Stomach (tissue), 9 donors: ENCODE data around the gene CLNS1A. TPM values are rescaled to one million over a fixed set of nuclear protein-coding genes. Genes with fewer than 3 reads are reported as not detected.

ENCODE experiments used
- DNase-seq, 2 donors: peaks; one replicate each; pipeline versions ENCODE4 v3.0.0 to v3.0.0-alpha.2; 2013 to 2019
- H3K27ac ChIP-seq, 5 donors: fragments of 200-600 bp in 4 of 5; sonication (generic) in 4 of 5; one replicate each; pipeline ENCODE4 v1.5.1; 2013 to 2019; ENCODE audit warnings: mild to moderate bottlenecking in 1 of 5, moderate library complexity in 1 of 5
- H3K27me3 ChIP-seq, 3 donors: fragments of 200-600 bp; sonication (generic); one replicate each; pipeline ENCODE4 v1.5.1; 2017 to 2019; ENCODE audit warnings: mixed run types in 1 of 3
- H3K36me3 ChIP-seq, 4 donors: fragments of 200-600 bp; sonication (generic); 1 replicate in 3 of 4; 2 replicates in 1 of 4; pipeline ENCODE4 v1.5.1; 2016 to 2019
- H3K4me1 ChIP-seq, 4 donors: fragments of 200-600 bp; sonication (generic); one replicate each; pipeline ENCODE4 v1.5.1; 2016 to 2019
- H3K4me3 ChIP-seq, 4 donors: fragments of 200-600 bp; sonication (generic) in 3 of 4; one replicate each; pipeline ENCODE4 v1.5.1; 2016 to 2019; ENCODE audit warnings: mild to moderate bottlenecking in 1 of 4
- H3K9me3 ChIP-seq, 4 donors: fragments of 200-600 bp; sonication (generic); one replicate each; pipeline ENCODE4 v1.5.1; 2016 to 2019
- CTCF ChIP-seq, 7 experiments: fragments of 450-650 bp in 4 of 7; fragments of 200-600 bp in 3 of 7; sonication (generic) in 3 of 7; IDR thresholded peaks; one replicate each; pipeline ENCODE4 v1.5.1; 2016 to 2019; ENCODE audit warnings: antibody characterized with exemption in 7 of 7, control low read depth in 2 of 7, mild to moderate bottlenecking in 1 of 7
- EP300 ChIP-seq: sonication (generic); formaldehyde crosslinking; IDR thresholded peaks from one replicate; pipeline ENCODE4 v1.6.1; 2017; ENCODE audit warnings: antibody characterized with exemption
- POLR2A ChIP-seq, 4 donors: fragments of 450-650 bp; IDR thresholded peaks; one replicate each; pipeline ENCODE4 v1.6.1; 2016; ENCODE audit warnings: antibody characterized with exemption in 4 of 4, control low read depth in 2 of 4, mild to moderate bottlenecking in 1 of 4, moderate library complexity in 1 of 4
- POLR2AphosphoS5 ChIP-seq, 3 donors: sonication (generic); formaldehyde crosslinking; IDR thresholded peaks; one replicate each; pipeline ENCODE4 v1.6.1; 2016; ENCODE audit warnings: antibody characterized with exemption in 3 of 3
- WGBS, 5 donors: extraction: QIAGEN DNeasy Blood & Tissue Kit in 3 of 5; methylation state at CpG; one replicate each; pipeline versions ENCODE4 v1.1.5 to v1.1.7; 2013 to 2018; 5-methylcytosine and 5-hydroxymethylcytosine counted together
- intact Hi-C: fragments of 100-400 bp; cut with DNase I; formaldehyde crosslinking; loops from one replicate; pipeline ENCODE4 v1.15.1; 2023; ENCODE audit warnings: low total_unique reads
- polyA plus RNA-seq, 3 donors: library from polyadenylated mRNA; stranded (reverse); fragments of 200-250 nt; gene quantifications; one replicate each; pipeline ENCODE4 v1.2.3, GENCODE V29; 2013
- total RNA-seq, 5 donors: library from RNA; depleted of rRNA; stranded (reverse); fragments of >200 nt; gene quantifications; one replicate each; pipeline versions ENCODE4 v1.1.0 to v1.2.3, GENCODE V29; 2014 to 2016
- donor health status: healthy with polysubstance abuse.
- donor health status: Bipolar disorder and iron deficiency.
- donor health status: healthy.

The CLNS1A gene
- total and polyA plus RNA-seq, 8 donors = 37.8 to 98.6 (median 81.0) TPM

- peak overlapping the region in 3 of 5 donors; percentile 20 to 65 (median 53) for H3K27ac ChIP-seq
- intact Hi-C loops = no loop called here
- H3K36me3 ChIP-seq = peaks cover 6 to 22% (median 19%) of the 10 kb centered on the region in 4 donors
- TF ChIP-seq POLR2AphosphoS5 (IDR thresholded peaks at IDR 0.05) (peak in 1 of 3 donors; percentile 43), POLR2A (IDR thresholded peaks at IDR 0.05) (no peak)
- no peak overlapping the region for H3K4me3 ChIP-seq
- WGBS, 5 donors = 75 to 88% (median 83%) methylated on average over 3 of the region's 3 CpGs
- no peaks in the 10 kb centered on the region for H3K9me3 ChIP-seq
- peaks cover 0 to 17% (median 4%) of the 10 kb centered on the region in 4 donors for H3K4me1 ChIP-seq
- DNase-seq = peak in 1 of 2 donors; percentile 63
- H3K27me3 ChIP-seq = no peaks in the 10 kb centered on the region
Observed at GRCh38 chr11:77602381-77603088, 35.1 kb downstream of the CLNS1A start.

- intact Hi-C loops = no loop called here
- Histone ChIP-seq H3K4me3 (no peak overlapping the region), H3K36me3 (no peaks in the 10 kb centered on the region), H3K9me3 (no peaks in the 10 kb centered on the region), H3K4me1 (peaks cover 0 to 17% (median 4%) of the 10 kb centered on the region in 4 donors), H3K27ac (no peak overlapping the region), H3K27me3 (no peaks in the 10 kb centered on the region)
- DNase-seq = no peak
- WGBS, 5 donors = 89 to 92% (median 90%) methylated on average over 2 of the region's 2 CpGs
- TF ChIP-seq POLR2AphosphoS5 (IDR thresholded peaks at IDR 0.05) = no peak
- no peak for TF ChIP-seq CTCF (IDR thresholded peaks at IDR 0.05)
Observed at GRCh38 chr11:77598195-77598594, 39.4 kb downstream of the CLNS1A start.

- Histone ChIP-seq H3K36me3 (no peaks in the 10 kb centered on the region), H3K27ac (no peak overlapping the region), H3K9me3 (no peaks in the 10 kb centered on the region), H3K4me3 (no peak overlapping the region), H3K4me1 (peaks cover 0 to 10% (median 4%) of the 10 kb centered on the region in 4 donors), H3K27me3 (no peaks in the 10 kb centered on the region)
- intact Hi-C loops = no loop called here
- 95 to 99% (median 98%) methylated on average over 2 of the region's 2 CpGs for WGBS, 5 donors
- no peak for DNase-seq
- TF ChIP-seq CTCF (IDR thresholded peaks at IDR 0.05) (no peak), EP300 (no peak), POLR2AphosphoS5 (IDR thresholded peaks at IDR 0.05) (no peak)
Observed at GRCh38 chr11:77596626-77597025, 41.0 kb downstream of the CLNS1A start.

- no peak for DNase-seq
Observed at GRCh38 chr11:77593883-77594282, 43.7 kb downstream of the CLNS1A start.

More at GRCh38 chr11:77593883-77594282, 43.7 kb downstream of the CLNS1A start:
- H3K4me1 ChIP-seq = peaks cover 1 to 26% (median 24%) of the 10 kb centered on the region in 4 donors
- no peak overlapping the region for H3K27ac ChIP-seq
- intact Hi-C loops = no loop called here
- no peaks in the 10 kb centered on the region for H3K36me3 ChIP-seq
- TF ChIP-seq EP300 (no peak), POLR2A (IDR thresholded peaks at IDR 0.05) (no peak), POLR2AphosphoS5 (IDR thresholded peaks at IDR 0.05) (no peak), CTCF (IDR thresholded peaks at IDR 0.05) (no peak)
- no peaks in the 10 kb centered on the region for H3K27me3 ChIP-seq
- no peak overlapping the region for H3K4me3 ChIP-seq
- no peaks in the 10 kb centered on the region for H3K9me3 ChIP-seq
